ENCODE data around the gene MCM3AP.

- no peak for TF ChIP-seq CTCF (IDR thresholded peaks at IDR 0.05 in 2 of 3, conservative IDR thresholded peaks at IDR 0.05 in 1 of 3; ENCODE audit: borderline replicate concordance in 1 of 3, insufficient read depth in 1 of 3, low read depth in 2 of 3, low read length in 2 of 3)
- TF ChIP-seq POLR2AphosphoS5 (IDR thresholded peaks at IDR 0.05; ENCODE audit: low read depth, low read length), result no peak
- no peak for TF ChIP-seq TCF7L2 (IDR thresholded peaks at IDR 0.05; ENCODE audit: borderline replicate concordance, extremely low read depth, insufficient read depth, insufficient read length)
- TF ChIP-seq EZH2 (IDR thresholded peaks at IDR 0.05), result no peak
- no peak for TF ChIP-seq EGR1 (IDR thresholded peaks at IDR 0.05; ENCODE audit: low read depth)
- TF ChIP-seq REST (IDR thresholded peaks at IDR 0.05; ENCODE audit: low read depth), result no peak
- no peak for TF ChIP-seq ZBTB33 (IDR thresholded peaks at IDR 0.05; ENCODE audit: extremely low read depth, insufficient replicate concordance, low read length)
- TF ChIP-seq EZH2phosphoT487 (IDR thresholded peaks at IDR 0.05; ENCODE audit: borderline replicate concordance), result no peak
- no peak for TF ChIP-seq ZNF274 (IDR thresholded peaks at IDR 0.05; ENCODE audit: low read depth, low read length)
- TF ChIP-seq POLR2A (IDR thresholded peaks at IDR 0.05; ENCODE audit: borderline replicate concordance, extremely low read depth, insufficient read depth, insufficient read length), result no peak
- no peak for TF ChIP-seq SP1 (IDR thresholded peaks at IDR 0.05; ENCODE audit: low read depth)
- no peak for TF ChIP-seq SIN3A (IDR thresholded peaks at IDR 0.05; ENCODE audit: low read depth)
These were observed 9.9 kb upstream of the MCM3AP start for GRCh38 chr21:46295177-46295770.
